ENCODE measurements around the gene C1QTNF12. TPM values are rescaled to one million over a fixed set of nuclear protein-coding genes. Genes with fewer than 3 reads are reported as not detected.

Gene C1QTNF12
- total RNA-seq, 4 donors from 2014 or later, result 1.1 to 2.3 (median 1.4) TPM; not detected in 1

DNA sequence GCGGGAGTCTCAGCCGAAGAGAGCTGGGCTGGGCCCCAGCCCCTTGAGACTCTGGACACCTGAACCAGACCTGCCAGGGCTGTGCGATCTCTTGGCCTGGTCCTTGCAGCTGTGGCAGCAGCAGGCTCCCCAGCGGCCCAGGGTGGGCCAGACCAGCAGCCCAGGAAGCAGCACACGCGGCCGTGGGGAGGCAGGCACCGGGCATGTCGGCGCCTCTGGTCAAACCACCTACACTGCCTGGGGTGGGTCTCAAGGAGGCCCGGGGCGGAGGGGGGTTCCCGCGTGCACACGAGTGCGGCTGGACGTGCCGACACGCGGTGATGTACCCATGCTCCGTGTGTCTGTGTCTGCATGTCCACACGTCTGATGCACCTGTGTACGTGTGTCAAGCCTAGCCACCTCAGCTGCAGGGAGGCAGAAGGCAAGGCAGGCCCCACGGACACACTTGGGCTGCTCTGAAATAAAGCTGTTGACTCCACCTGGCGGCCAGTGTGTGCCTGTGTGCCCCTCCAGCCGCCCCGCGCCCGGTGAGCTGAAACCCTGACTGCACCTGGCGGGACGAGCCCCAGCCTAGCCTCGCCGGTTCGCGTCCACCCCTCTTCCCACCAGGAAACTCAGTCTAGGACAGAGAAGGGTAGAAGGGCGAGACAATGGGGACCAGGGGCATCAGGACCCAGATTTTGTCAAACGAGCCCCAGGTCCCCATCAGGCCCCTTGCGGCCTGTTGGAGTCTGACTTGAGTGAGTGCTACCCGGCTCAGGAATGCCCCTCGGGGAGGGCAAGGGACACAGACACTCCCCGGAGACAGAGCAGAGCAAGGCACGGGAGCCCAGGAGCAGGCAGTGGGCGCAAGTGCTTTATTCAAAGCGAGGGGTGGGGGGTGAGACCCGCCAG lies 45.3 kb upstream of the C1QTNF12 start:
- TF ChIP-seq, protein P1, sequence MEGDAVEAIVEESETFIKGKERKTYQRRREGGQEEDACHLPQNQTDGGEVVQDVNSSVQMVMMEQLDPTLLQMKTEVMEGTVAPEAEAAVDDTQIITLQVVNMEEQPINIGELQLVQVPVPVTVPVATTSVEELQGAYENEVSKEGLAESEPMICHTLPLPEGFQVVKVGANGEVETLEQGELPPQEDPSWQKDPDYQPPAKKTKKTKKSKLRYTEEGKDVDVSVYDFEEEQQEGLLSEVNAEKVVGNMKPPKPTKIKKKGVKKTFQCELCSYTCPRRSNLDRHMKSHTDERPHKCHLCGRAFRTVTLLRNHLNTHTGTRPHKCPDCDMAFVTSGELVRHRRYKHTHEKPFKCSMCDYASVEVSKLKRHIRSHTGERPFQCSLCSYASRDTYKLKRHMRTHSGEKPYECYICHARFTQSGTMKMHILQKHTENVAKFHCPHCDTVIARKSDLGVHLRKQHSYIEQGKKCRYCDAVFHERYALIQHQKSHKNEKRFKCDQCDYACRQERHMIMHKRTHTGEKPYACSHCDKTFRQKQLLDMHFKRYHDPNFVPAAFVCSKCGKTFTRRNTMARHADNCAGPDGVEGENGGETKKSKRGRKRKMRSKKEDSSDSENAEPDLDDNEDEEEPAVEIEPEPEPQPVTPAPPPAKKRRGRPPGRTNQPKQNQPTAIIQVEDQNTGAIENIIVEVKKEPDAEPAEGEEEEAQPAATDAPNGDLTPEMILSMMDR (IDR thresholded peaks at IDR 0.05; ENCODE audit: low read depth), result no peak

DNA sequence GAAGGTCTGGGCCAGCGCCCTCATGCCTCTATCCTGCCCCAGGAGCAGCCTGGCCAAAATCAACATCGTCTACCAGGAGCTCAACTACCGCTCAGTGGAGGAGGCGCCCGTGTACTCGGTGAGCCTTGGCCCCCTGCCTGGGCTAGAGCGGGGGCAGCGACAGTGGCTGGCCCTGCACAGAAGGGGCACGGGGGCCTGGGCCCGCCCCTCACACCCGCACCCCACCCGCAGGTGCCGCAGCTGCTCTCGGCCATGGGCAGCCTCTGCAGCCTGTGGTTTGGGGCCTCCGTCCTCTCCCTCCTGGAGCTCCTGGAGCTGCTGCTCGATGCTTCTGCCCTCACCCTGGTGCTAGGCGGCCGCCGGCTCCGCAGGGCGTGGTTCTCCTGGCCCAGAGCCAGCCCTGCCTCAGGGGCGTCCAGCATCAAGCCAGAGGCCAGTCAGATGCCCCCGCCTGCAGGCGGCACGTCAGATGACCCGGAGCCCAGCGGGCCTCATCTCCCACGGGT lies 44.6 kb upstream of the C1QTNF12 start:
- TF ChIP-seq, protein P1 (IDR thresholded peaks at IDR 0.05; ENCODE audit: low read depth), result no peak

DNA sequence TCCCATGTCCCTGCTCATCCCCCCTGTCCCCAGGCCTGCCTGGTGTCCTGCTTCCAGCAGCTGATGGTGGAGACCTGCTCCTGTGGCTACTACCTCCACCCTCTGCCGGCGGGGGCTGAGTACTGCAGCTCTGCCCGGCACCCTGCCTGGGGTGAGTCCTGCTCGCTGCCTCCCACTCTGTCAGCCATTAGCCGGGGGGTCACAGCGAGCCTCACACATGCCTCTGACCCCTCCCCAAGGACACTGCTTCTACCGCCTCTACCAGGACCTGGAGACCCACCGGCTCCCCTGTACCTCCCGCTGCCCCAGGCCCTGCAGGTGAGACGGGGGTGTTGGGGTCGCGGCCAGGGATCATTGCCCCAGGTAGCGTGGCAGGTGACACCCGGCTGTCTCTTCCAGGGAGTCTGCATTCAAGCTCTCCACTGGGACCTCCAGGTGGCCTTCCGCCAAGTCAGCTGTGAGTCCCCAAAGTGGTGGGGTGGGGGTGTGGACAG lies 43.8 kb upstream of the C1QTNF12 start:
- TF ChIP-seq, protein P1 (IDR thresholded peaks at IDR 0.05; ENCODE audit: low read depth), result no peak

DNA sequence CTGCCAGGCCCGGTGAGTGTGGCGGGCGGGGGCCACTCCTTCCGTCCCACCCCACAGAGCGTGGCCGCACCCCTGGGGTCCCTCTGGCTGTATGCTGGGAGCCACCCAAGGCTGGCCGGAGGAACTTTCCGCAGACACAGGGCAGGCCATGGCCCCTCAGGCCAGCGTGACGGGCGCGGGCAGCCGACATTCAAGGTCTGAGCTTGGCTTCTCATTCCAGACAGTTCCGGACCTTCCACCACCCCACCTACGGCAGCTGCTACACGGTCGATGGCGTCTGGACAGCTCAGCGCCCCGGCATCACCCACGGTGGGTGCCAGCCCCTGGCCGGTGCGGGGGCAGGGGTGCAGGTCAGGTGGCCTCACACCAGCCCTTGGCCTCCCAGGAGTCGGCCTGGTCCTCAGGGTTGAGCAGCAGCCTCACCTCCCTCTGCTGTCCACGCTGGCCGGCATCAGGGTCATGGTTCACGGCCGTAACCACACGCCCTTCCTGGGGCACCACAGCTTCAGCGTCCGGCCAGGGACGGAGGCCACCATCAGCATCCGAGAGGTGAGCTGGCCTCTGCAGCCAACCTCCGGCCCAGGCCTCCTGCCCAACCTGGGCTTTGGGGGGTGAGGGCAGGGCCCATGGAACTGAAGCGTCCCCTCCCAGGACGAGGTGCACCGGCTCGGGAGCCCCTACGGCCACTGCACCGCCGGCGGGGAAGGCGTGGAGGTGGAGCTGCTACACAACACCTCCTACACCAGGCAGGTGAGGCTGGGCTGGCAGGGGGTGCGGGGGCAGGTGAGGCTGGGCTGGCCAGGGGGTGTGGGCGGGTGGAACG lies 41.0 kb upstream of the C1QTNF12 start:
- TF ChIP-seq, protein P1 (IDR thresholded peaks at IDR 0.05; ENCODE audit: low read depth), result no peak

DNA sequence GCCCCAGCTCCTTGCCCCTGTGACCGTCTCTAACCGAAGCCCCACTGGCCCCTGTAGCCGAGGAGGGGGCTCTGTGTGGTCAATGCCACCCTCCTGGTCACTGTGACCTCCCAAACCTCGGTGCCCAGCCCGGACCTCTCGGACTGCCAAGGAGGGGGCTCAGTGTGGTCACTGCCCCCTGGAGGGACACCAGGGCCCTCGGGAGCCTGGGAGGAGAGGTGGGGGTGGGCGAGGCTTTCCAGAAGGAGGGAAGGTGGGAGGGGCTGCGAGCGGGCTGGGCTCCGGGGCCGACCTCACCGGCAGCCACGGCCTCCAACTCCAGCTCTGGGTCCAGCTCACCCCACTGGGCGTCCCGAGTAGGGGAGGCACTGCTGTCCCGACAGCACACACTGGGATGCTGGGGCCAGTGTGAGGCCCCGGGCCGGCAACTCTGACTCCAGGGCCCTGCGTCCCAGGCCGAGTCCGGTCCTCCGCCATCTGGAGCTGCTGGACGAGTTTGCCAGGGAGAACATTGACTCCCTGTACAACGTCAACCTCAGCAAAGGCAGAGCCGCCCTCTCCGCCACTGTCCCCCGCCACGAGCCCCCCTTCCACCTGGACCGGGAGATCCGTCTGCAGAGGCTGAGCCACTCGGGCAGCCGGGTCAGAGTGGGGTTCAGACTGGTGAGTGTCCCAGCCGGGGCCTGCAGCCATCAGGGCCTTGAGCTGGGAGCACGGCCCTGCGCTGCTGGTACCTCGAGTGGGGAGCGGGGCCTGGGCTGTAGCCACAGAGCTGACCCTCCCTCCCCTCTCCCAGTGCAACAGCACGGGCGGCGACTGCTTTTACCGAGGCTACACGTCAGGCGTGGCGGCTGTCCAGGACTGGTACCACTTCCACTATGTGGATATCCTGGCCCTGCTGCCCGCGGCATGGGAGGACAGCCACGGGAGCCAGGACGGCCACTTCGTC lies 40.1 kb upstream of the C1QTNF12 start:
- TF ChIP-seq, protein P1 (IDR thresholded peaks at IDR 0.05; ENCODE audit: low read depth), result no peak

DNA sequence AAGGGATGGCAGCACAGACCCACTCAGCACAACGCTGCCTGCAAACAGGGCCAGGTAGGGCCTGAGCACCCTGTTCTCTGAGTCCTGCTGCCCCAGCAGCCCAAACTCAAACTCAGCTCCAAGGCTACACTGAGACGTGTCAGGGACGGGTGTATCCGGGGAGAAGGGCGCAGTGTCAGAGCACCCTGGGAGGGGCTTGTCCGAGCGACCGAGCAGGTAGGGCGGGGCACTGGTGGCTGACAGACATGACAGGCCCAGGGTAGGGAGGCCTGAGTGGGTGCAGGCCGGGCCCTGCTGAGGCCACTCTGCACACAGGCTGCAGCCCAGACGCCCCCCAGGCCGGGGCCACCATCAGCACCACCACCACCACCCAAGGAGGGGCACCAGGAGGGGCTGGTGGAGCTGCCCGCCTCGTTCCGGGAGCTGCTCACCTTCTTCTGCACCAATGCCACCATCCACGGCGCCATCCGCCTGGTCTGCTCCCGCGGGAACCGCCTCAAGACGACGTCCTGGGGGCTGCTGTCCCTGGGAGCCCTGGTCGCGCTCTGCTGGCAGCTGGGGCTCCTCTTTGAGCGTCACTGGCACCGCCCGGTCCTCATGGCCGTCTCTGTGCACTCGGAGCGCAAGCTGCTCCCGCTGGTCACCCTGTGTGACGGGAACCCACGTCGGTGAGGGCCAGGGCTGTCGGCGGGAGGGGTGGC lies 39.2 kb upstream of the C1QTNF12 start:
- TF ChIP-seq, protein P1 (IDR thresholded peaks at IDR 0.05; ENCODE audit: low read depth), result no peak

All from subcutaneous adipose tissue (tissue), 4 donors.